ENCODE results near the gene ZFX. TPM values are rescaled to one million over a fixed set of nuclear protein-coding genes. Genes with fewer than 3 reads are reported as not detected.

ZFX gene
- total RNA-seq, 1 experiment from 2014 or later = 66.8 TPM

DNA sequence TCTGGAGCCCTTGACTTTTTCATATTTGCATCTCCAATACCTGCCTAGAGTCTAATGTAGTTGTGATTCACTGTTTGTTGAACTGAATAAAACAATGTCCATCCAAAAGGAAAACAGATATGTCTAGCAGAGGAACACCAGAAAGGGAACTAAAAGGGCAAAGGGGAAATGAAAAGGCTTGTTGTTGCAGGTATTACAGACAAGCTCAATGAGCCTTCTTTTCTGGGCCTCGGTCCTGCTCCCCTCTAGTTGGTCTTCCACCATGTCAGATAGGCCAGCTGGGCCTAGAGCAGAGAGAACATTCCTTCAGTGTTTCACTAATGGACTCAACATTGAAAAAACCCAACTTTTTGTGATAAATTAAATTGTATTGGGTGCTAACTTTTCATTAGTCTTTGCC lies 55.4 kb downstream of the ZFX start:
- H3K36me3 Mint-ChIP-seq (ENCODE audit: insufficient read depth in 1 of 3, low read depth in 3 of 3) = peaks cover 11 to 36% (median 15%) of the 10 kb centered on the region in 3 experiments; a peak in 6 of 7 replicates
- TF ChIP-seq, protein P1, sequence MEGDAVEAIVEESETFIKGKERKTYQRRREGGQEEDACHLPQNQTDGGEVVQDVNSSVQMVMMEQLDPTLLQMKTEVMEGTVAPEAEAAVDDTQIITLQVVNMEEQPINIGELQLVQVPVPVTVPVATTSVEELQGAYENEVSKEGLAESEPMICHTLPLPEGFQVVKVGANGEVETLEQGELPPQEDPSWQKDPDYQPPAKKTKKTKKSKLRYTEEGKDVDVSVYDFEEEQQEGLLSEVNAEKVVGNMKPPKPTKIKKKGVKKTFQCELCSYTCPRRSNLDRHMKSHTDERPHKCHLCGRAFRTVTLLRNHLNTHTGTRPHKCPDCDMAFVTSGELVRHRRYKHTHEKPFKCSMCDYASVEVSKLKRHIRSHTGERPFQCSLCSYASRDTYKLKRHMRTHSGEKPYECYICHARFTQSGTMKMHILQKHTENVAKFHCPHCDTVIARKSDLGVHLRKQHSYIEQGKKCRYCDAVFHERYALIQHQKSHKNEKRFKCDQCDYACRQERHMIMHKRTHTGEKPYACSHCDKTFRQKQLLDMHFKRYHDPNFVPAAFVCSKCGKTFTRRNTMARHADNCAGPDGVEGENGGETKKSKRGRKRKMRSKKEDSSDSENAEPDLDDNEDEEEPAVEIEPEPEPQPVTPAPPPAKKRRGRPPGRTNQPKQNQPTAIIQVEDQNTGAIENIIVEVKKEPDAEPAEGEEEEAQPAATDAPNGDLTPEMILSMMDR (conservative IDR thresholded peaks at IDR 0.05) = no peak
- WGBS (ENCODE audit: extremely low coverage, insufficient read length, low lambda C conversion rate) = no CpG with 5 or more reads among the region's 1 CpG
- peak overlapping the region in 1 of 3 experiments; percentile 11; a peak in 1 of 7 replicates for H3K27ac Mint-ChIP-seq
- Histone ChIP-seq H2AFZ (ENCODE audit: low read length) (no peak overlapping the region), H3K23me2 (ENCODE audit: insufficient read length, low read depth, low read length, poor library complexity, severe bottlenecking) (no peaks in the 10 kb centered on the region), H4K20me1 (ENCODE audit: control insufficient read depth, insufficient read depth, insufficient read length) (no peaks in the 10 kb centered on the region), H3K56ac (ENCODE audit: insufficient read length, low read depth, low read length) (no peak overlapping the region), H2AK5ac (ENCODE audit: insufficient read length, low read length) (no peak overlapping the region), H2BK15ac (ENCODE audit: low read depth, low read length) (no peak overlapping the region), H3K23ac (ENCODE audit: insufficient read length, low read depth, low read length) (no peak overlapping the region), H3K27me3 (ENCODE audit: insufficient read depth, low read length) (no peaks in the 10 kb centered on the region), H2BK20ac (ENCODE audit: low read depth, low read length, poor library complexity, severe bottlenecking) (no peak overlapping the region), H3K9me3 (ENCODE audit: control insufficient read depth, low read depth, low read length) (no peaks in the 10 kb centered on the region), H4K8ac (replicated peaks; ENCODE audit: insufficient read length, low read depth, low read length) (no peak overlapping the region), H3K27ac (ENCODE audit: insufficient read length, low read depth, low read length) (no peak overlapping the region), H3K4me2 (ENCODE audit: insufficient read depth, insufficient read length, low read length) (no peak overlapping the region), H3T11ph (ENCODE audit: low read length) (no peak overlapping the region), H2BK120ac (ENCODE audit: low read depth, low read length, poor library complexity, severe bottlenecking) (no peak overlapping the region), H4K5ac (ENCODE audit: insufficient read length, low read depth, low read length) (no peak overlapping the region), H3K9ac (ENCODE audit: extremely low read depth, insufficient read length, low read length) (no peak overlapping the region), H4K91ac (ENCODE audit: insufficient read length, low read depth, low read length) (no peak overlapping the region), H2BK12ac (ENCODE audit: insufficient read length, low read depth, low read length) (no peak overlapping the region), H3K18ac (ENCODE audit: insufficient read length, low read depth, low read length) (no peak overlapping the region), H2BK5ac (ENCODE audit: insufficient read length, low read length) (no peak overlapping the region), H3K4me1 (ENCODE audit: insufficient read depth, low read length) (no peaks in the 10 kb centered on the region), H3K79me2 (ENCODE audit: insufficient read depth, low read length) (peaks cover 3% of the 10 kb centered on the region; the same call in 1 of the 2 replicates), H3K4ac (ENCODE audit: low read depth, low read length) (no peak overlapping the region), H3K14ac (ENCODE audit: insufficient read depth, low read length) (no peak overlapping the region), H3K79me1 (ENCODE audit: insufficient read depth, low read depth, low read length, poor library complexity, severe bottlenecking) (no peaks in the 10 kb centered on the region)
- H3K9me3 Mint-ChIP-seq = no peaks in the 10 kb centered on the region
- DNase-seq = no peak
- H3K27me3 Mint-ChIP-seq (ENCODE audit: low read depth) = no peaks in the 10 kb centered on the region
- H3K4me1 Mint-ChIP-seq = peaks cover 15 to 20% of the 10 kb centered on the region in 2 experiments
- H3K4me3 Mint-ChIP-seq = no peak overlapping the region
